ENCODE measurements around the gene IFNE. TPM values are rescaled to one million over a fixed set of nuclear protein-coding genes. Genes with fewer than 3 reads are reported as not detected.
"Not testable (repeated sequence)": the region's sequence is repeated elsewhere in the genome, so short reads cannot be mapped to it uniquely, and the experiment has no call there.

The IFNE gene
- polyA plus RNA-seq, 1 of the 3 experiments (the other 2 are of a cell fraction) = 0.05 TPM

DNA sequence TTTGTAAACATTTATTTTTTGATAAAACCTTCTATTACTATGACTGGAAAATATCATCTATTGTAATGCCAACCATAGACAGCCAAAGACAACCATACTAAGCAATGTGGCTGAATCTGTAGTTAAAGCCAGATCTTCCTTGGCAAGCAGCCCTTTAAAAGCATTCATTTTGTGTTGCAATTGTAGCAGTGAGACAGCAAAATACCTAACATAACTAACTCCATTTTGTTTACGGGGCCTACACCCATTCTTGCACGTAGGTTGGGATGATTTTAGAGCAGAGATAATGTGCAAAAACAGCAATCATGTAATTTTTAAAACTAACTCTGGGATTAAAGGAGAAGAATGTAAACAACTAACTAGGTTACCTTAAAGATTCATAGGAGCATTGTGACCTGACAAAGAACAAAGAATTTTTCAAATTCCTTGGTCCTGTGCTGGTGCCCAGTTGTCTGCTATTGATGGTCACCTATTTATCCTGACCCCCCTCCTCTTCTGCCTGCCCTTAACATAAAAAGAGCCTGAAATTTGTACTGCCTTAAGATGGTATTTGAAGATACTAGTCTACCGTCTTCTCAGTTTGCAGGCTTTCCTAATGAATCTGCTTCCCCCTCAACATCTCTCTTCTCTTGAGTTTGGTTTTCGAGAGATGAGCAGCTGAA, 31.2 kb downstream of the IFNE start:
- no peaks in the 10 kb centered on the region for H3K9me3 ChIP-seq
- no peak for DNase-seq

DNA sequence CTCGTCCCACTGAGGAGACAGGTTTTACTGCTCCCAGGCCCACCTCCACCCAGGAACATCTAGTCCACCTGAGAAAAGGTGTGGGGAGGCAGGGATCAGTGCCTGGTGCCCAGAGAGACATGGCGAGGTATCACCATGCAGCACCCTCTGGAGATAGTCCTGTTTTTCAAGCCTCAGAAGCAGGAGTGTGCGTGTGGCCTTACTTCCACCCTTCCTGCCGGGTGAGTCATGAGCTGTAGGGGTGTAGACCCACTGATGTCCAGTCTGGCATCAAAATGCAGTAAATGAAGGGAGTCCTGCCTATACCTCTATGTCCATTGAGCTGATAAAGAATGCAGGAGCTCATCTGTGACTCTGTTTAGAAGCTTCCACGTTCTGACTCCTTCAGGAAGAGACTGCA, 32.8 kb downstream of the IFNE start:
- H3K4me2 ChIP-seq; H3K9me3 ChIP-seq; CTCF ChIA-PET; H3K79me2 ChIP-seq (ENCODE audit: insufficient read depth); H3K9ac ChIP-seq; DNase-seq; H3K9me2 ChIP-seq; H3F3A ChIP-seq (replicated peaks; ENCODE audit: insufficient read depth); H3K36me3 ChIP-seq (replicated peaks in 1 of 2; ENCODE audit: control insufficient read depth in 1 of 2, insufficient read depth in 2 of 2, low read length in 1 of 2); H3K4me1 ChIP-seq (ENCODE audit: control insufficient read depth in 1 of 2, insufficient read depth in 2 of 2, low read depth in 1 of 2, low read length in 1 of 2); H3K4me3 ChIP-seq (ENCODE audit: low read depth in 2 of 2, low read length in 1 of 2); H4K20me1 ChIP-seq (ENCODE audit: insufficient read depth); POLR2A ChIA-PET; H3K27ac ChIP-seq (ENCODE audit: low read depth in 2 of 2, low read length in 1 of 2); H2AFZ ChIP-seq (ENCODE audit: low read depth): not testable (repeated sequence)
- peaks cover 12% of the 10 kb centered on the region for H3K27me3 ChIP-seq (ENCODE audit: insufficient read depth)
- 8% methylated on average over 5 of the region's 5 CpGs for WGBS (ENCODE audit: low lambda C conversion rate)

More for the DNA sequence above, 31.2 kb downstream of the IFNE start:
- Histone ChIP-seq H3K27me3 (ENCODE audit: insufficient read depth) (peaks cover 12% of the 10 kb centered on the region), H3K27ac (ENCODE audit: low read depth in 2 of 2, low read length in 1 of 2) (no peak overlapping the region), H4K20me1 (ENCODE audit: insufficient read depth) (no peaks in the 10 kb centered on the region), H3K9me2 (no peaks in the 10 kb centered on the region), H3K4me3 (ENCODE audit: low read depth in 2 of 2, low read length in 1 of 2) (no peak overlapping the region), H3K4me2 (no peak overlapping the region), H3F3A (replicated peaks; ENCODE audit: insufficient read depth) (no peaks in the 10 kb centered on the region), H3K36me3 (replicated peaks in 1 of 2; ENCODE audit: control insufficient read depth in 1 of 2, insufficient read depth in 2 of 2, low read length in 1 of 2) (no peaks in the 10 kb centered on the region), H2AFZ (ENCODE audit: low read depth) (no peak overlapping the region), H3K9ac (no peak overlapping the region), H3K4me1 (ENCODE audit: control insufficient read depth in 1 of 2, insufficient read depth in 2 of 2, low read depth in 1 of 2, low read length in 1 of 2) (no peaks in the 10 kb centered on the region), H3K79me2 (ENCODE audit: insufficient read depth) (no peaks in the 10 kb centered on the region)
- POLR2A ChIA-PET = no interaction called here
- CTCF ChIA-PET = no interaction called here
- 8% methylated on average over 4 of the region's 4 CpGs for WGBS (ENCODE audit: low lambda C conversion rate)
- TF ChIP-seq SMC3 (IDR thresholded peaks at IDR 0.05; ENCODE audit: low read depth, low read length) (no peak), TAF1 (IDR thresholded peaks at IDR 0.05; ENCODE audit: borderline replicate concordance, low read depth, low read length) (no peak), CHD2 (IDR thresholded peaks at IDR 0.05; ENCODE audit: low read length, partially characterized antibody) (no peak), FOSL2 (IDR thresholded peaks at IDR 0.05; ENCODE audit: borderline replicate concordance, low read depth) (no peak), RXRA (IDR thresholded peaks at IDR 0.05; ENCODE audit: borderline replicate concordance, low read depth) (no peak), GABPA (IDR thresholded peaks at IDR 0.05; ENCODE audit: low read depth) (no peak), MXI1 (IDR thresholded peaks at IDR 0.05; ENCODE audit: low read depth, low read length) (no peak), TEAD4 (IDR thresholded peaks at IDR 0.05; ENCODE audit: borderline replicate concordance, insufficient read depth) (no peak), ELF1 (IDR thresholded peaks at IDR 0.05) (no peak), RAD21 (IDR thresholded peaks at IDR 0.05; ENCODE audit: low read length) (no peak), POLR2AphosphoS5 (IDR thresholded peaks at IDR 0.05; ENCODE audit: low read depth, low read length) (no peak), GATA2 (CRISPR knock-in tag; IDR thresholded peaks at IDR 0.05) (no peak), NFIC (IDR thresholded peaks at IDR 0.05; ENCODE audit: borderline replicate concordance) (no peak)
- TF ChIP-seq, protein P1, sequence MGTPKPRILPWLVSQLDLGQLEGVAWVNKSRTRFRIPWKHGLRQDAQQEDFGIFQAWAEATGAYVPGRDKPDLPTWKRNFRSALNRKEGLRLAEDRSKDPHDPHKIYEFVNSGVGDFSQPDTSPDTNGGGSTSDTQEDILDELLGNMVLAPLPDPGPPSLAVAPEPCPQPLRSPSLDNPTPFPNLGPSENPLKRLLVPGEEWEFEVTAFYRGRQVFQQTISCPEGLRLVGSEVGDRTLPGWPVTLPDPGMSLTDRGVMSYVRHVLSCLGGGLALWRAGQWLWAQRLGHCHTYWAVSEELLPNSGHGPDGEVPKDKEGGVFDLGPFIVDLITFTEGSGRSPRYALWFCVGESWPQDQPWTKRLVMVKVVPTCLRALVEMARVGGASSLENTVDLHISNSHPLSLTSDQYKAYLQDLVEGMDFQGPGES (IDR thresholded peaks at IDR 0.05; ENCODE audit: low read depth, low read length) = no peak
- TF ChIP-seq, protein P2, sequence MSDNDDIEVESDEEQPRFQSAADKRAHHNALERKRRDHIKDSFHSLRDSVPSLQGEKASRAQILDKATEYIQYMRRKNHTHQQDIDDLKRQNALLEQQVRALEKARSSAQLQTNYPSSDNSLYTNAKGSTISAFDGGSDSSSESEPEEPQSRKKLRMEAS (IDR thresholded peaks at IDR 0.05; ENCODE audit: low read depth) = no peak
- TF ChIP-seq, protein P3, sequence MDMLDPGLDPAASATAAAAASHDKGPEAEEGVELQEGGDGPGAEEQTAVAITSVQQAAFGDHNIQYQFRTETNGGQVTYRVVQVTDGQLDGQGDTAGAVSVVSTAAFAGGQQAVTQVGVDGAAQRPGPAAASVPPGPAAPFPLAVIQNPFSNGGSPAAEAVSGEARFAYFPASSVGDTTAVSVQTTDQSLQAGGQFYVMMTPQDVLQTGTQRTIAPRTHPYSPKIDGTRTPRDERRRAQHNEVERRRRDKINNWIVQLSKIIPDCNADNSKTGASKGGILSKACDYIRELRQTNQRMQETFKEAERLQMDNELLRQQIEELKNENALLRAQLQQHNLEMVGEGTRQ (IDR thresholded peaks at IDR 0.05; ENCODE audit: borderline replicate concordance, low read depth, low read length) = no peak

All from SK-N-SH (cell line).